ENCODE results near the gene DNAJC18. TPM values are rescaled to one million over a fixed set of nuclear protein-coding genes. Genes with fewer than 3 reads are reported as not detected.

DNAJC18 gene
- total and polyA plus RNA-seq, 2 donors (not counting 1 experiment from before 2014, with no cell fraction given), result 2.0 to 13.6 TPM

GRCh38 chr5:139417214-139417613, 22.1 kb downstream of the DNAJC18 start:
- Histone ChIP-seq H3K4me1 (ENCODE audit: control insufficient read depth in 2 of 2, insufficient read depth in 2 of 2, low read length in 2 of 2) (no peaks in the 10 kb centered on the region), H3K36me3 (replicated peaks in 1 of 2; ENCODE audit: control extremely low read depth in 1 of 2, control insufficient read depth in 1 of 2, extremely low read depth in 1 of 2, insufficient read depth in 2 of 2, low read length in 1 of 2) (peaks cover 0 to 12% of the 10 kb centered on the region in 2 experiments), H3K9me3 (ENCODE audit: control extremely low read depth in 1 of 3, control insufficient read depth in 2 of 3, insufficient read depth in 1 of 3, low read length in 2 of 3) (no peaks in the 10 kb centered on the region), H3K4me2 (replicated peaks; ENCODE audit: low read depth, low read length, poor library complexity, severe bottlenecking) (no peak overlapping the region), H3K4me3 (ENCODE audit: control extremely low read depth in 1 of 5, extremely low read depth in 1 of 5, insufficient read depth in 1 of 5, low read depth in 2 of 5, low read length in 4 of 5) (no peak overlapping the region), H2AFZ (ENCODE audit: insufficient read depth, low read depth, low read length, poor library complexity, severe bottlenecking) (no peak overlapping the region), H3K9ac (ENCODE audit: low read length) (no peak overlapping the region), H3K27ac (ENCODE audit: low read length in 2 of 2) (no peak overlapping the region), H3K79me2 (ENCODE audit: control insufficient read depth, insufficient read depth, low read length) (no peaks in the 10 kb centered on the region), H3K27me3 (replicated peaks in 1 of 4; ENCODE audit: control extremely low read depth in 1 of 4, control insufficient read depth in 3 of 4, insufficient read depth in 4 of 4, low read length in 3 of 4) (no peaks in the 10 kb centered on the region), H4K20me1 (ENCODE audit: control insufficient read depth, insufficient read depth, low read length, poor library complexity, severe bottlenecking) (no peaks in the 10 kb centered on the region)
- 36% methylated on average over 2 of the region's 4 CpGs for WGBS (ENCODE audit: insufficient coverage)
- DNase-seq (no peak), ATAC-seq (ENCODE audit: low read depth) (no peak)
- no peak for TF ChIP-seq EZH2 (IDR thresholded peaks at IDR 0.05; ENCODE audit: borderline replicate concordance, insufficient read depth, low read depth, low read length, poor library complexity, severe bottlenecking)
- TF ChIP-seq CTCF (IDR thresholded peaks at IDR 0.05), result no peak
- H3K27ac Mint-ChIP-seq, result no peak overlapping the region
- intact Hi-C loops (cut with micrococcal nuclease), result no loop called here
- no peaks in the 10 kb centered on the region for H3K9me3 Mint-ChIP-seq (ENCODE audit: insufficient read depth)
- POLR2A ChIA-PET, result no interaction called here
- no peaks in the 10 kb centered on the region for H3K27me3 Mint-ChIP-seq
- CTCF ChIA-PET, result interaction anchor here (0.7 to 8.0 kb wide), 2 partner anchors 10 to 98 kb away, joined by 3 to 168 read pairs; no protein-coding TSS in a partner anchor
- H3K4me3 Mint-ChIP-seq, result no peak overlapping the region
- H3K4me1 Mint-ChIP-seq, result no peaks in the 10 kb centered on the region

- no peak overlapping the region for H3K4me3 Mint-ChIP-seq
- DNase-seq (no peak), ATAC-seq (ENCODE audit: low read depth) (no peak)
- WGBS (ENCODE audit: insufficient coverage), result 100% methylated on average over 9 of the region's 9 CpGs
- TF ChIP-seq EZH2 (IDR thresholded peaks at IDR 0.05; ENCODE audit: borderline replicate concordance, insufficient read depth, low read depth, low read length, poor library complexity, severe bottlenecking), result no peak
- TF ChIP-seq CTCF (IDR thresholded peaks at IDR 0.05), result no peak
- CTCF ChIA-PET, result no interaction called here
- no peak overlapping the region for H3K4me3 ChIP-seq (ENCODE audit: control extremely low read depth in 1 of 5, extremely low read depth in 1 of 5, insufficient read depth in 1 of 5, low read depth in 2 of 5, low read length in 4 of 5)
- no peaks in the 10 kb centered on the region for H3K9me3 Mint-ChIP-seq (ENCODE audit: insufficient read depth)
- peaks cover 0 to 12% of the 10 kb centered on the region in 2 experiments for H3K36me3 ChIP-seq (replicated peaks in 1 of 2; ENCODE audit: control extremely low read depth in 1 of 2, control insufficient read depth in 1 of 2, extremely low read depth in 1 of 2, insufficient read depth in 2 of 2, low read length in 1 of 2)
- H3K27ac ChIP-seq (ENCODE audit: low read length in 2 of 2), result no peak overlapping the region
- no peak overlapping the region for H3K4me2 ChIP-seq (replicated peaks; ENCODE audit: low read depth, low read length, poor library complexity, severe bottlenecking)
- H3K27me3 ChIP-seq (replicated peaks in 1 of 4; ENCODE audit: control extremely low read depth in 1 of 4, control insufficient read depth in 3 of 4, insufficient read depth in 4 of 4, low read length in 3 of 4), result no peaks in the 10 kb centered on the region
- H3K27me3 Mint-ChIP-seq, result no peaks in the 10 kb centered on the region
- no peak overlapping the region for H2AFZ ChIP-seq (ENCODE audit: insufficient read depth, low read depth, low read length, poor library complexity, severe bottlenecking)
- intact Hi-C loops (cut with micrococcal nuclease), result no loop called here
- no peaks in the 10 kb centered on the region for H4K20me1 ChIP-seq (ENCODE audit: control insufficient read depth, insufficient read depth, low read length, poor library complexity, severe bottlenecking)
- H3K79me2 ChIP-seq (ENCODE audit: control insufficient read depth, insufficient read depth, low read length), result no peaks in the 10 kb centered on the region
- H3K4me1 Mint-ChIP-seq, result no peaks in the 10 kb centered on the region
- H3K9me3 ChIP-seq (ENCODE audit: control extremely low read depth in 1 of 3, control insufficient read depth in 2 of 3, insufficient read depth in 1 of 3, low read length in 2 of 3), result no peaks in the 10 kb centered on the region
- H3K9ac ChIP-seq (ENCODE audit: low read length), result no peak overlapping the region
- no peak overlapping the region for H3K27ac Mint-ChIP-seq
- POLR2A ChIA-PET, result no interaction called here
- no peaks in the 10 kb centered on the region for H3K4me1 ChIP-seq (ENCODE audit: control insufficient read depth in 2 of 2, insufficient read depth in 2 of 2, low read length in 2 of 2)
Observed at GRCh38 chr5:139416651-139417050, 22.7 kb downstream of the DNAJC18 start.

Data from B cell (primary cell).